HepG2 (cell line): ENCODE results near the gene DSEL. TPM values are rescaled to one million over a fixed set of nuclear protein-coding genes. Genes with fewer than 3 reads are reported as not detected.
A peak's percentile ranks its signal among the peaks of the same experiment; 100 is the strongest.

ENCODE experiments used
- ATAC-seq: fragments of 200-7000 bp; cut with Tn5 transposase; 3 replicates; pipeline ENCODE4 v1.9.1; 2020; ENCODE audit warnings: mild to moderate bottlenecking, moderate library complexity
- BruUV-seq: library from RNA; stranded (reverse); fragments of 400-500 nt; replicated peaks from 2 replicates; lab custom pipeline; 2021; lab: Mats Ljungman, UMichigan
- CTCF ChIA-PET: fragments of 300-600 bp; formaldehyde crosslinking; extraction: SDS; loops from one replicate; lab custom pipeline; 2021; ENCODE audit warnings: low total read pairs, inconsistent platforms, low intra/inter-chr PET ratio; lab: Yijun Ruan, JAX
- POLR2A ChIA-PET: fragments of 350-600 bp; sonication (Branson Sonifier 250); formaldehyde crosslinking; loops from one replicate; lab custom pipeline; 2020; ENCODE audit warnings: antibody characterized with exemption, inconsistent platforms; lab: Yijun Ruan, JAX
- DNase-seq: peaks from one replicate; pipeline ENCODE4 v3.0.0-alpha.2; 2015; ENCODE audit warnings: low spot score
- FAIRE-seq: peaks from 3 replicates; lab custom pipeline; 2011; peaks lifted over from hg19 to GRCh38; lab: Jason Lieb, UNC
- H2AFZ ChIP-seq: one replicate; pipeline ENCODE4 v1.6.1; 2011; ENCODE audit warnings: low read length, inconsistent platforms
- H3K27ac ChIP-seq: fragments of 300-600 bp; 3 replicates; pipeline ENCODE4 v1.8.0; 2011; ENCODE audit warnings: mixed run types, mild to moderate bottlenecking, mixed read lengths, low read length, inconsistent platforms; ENCODE audit not compliant: insufficient read depth; ENCODE audit errors: extremely low read length
- H3K27me3 ChIP-seq, 2 experiments: fragments of 200-600 bp in 1 of 2; 2 replicates in 1 of 2; 3 replicates in 1 of 2; pipeline versions ENCODE4 v1.6.0 to v1.8.0; 2011; ENCODE audit warnings: low read length in 2 of 2, mild to moderate bottlenecking in 2 of 2, moderate library complexity in 2 of 2, inconsistent platforms in 1 of 2; ENCODE audit not compliant: insufficient read depth in 2 of 2, control insufficient read depth in 1 of 2
- H3K36me3 ChIP-seq, 2 experiments: fragments of 200-600 bp in 1 of 2; replicated peaks in 1 of 2; 2 replicates in 1 of 2; 3 replicates in 1 of 2; pipeline versions ENCODE4 v1.5.1 to v1.8.0; 2011; ENCODE audit warnings: low read length in 2 of 2, inconsistent platforms in 1 of 2; ENCODE audit not compliant: insufficient read depth in 2 of 2, control insufficient read depth in 1 of 2
- H3K4me1 ChIP-seq: 2 replicates; pipeline ENCODE4 v1.5.1; 2012; ENCODE audit warnings: low read length, inconsistent platforms; ENCODE audit not compliant: insufficient read depth
- H3K4me2 ChIP-seq: 2 replicates; pipeline ENCODE4 v1.6.0; 2011; ENCODE audit warnings: low read depth, low read length, inconsistent platforms
- H3K4me3 ChIP-seq, 3 experiments: fragments of 200-600 bp in 1 of 3; sonication (generic), shearing (Covaris generic) in 1 of 3; replicated peaks in 1 of 3; 2 replicates each; pipeline ENCODE4 v1.5.1; 2011 to 2016; ENCODE audit warnings: low read length in 3 of 3, inconsistent platforms in 2 of 3, low read depth in 2 of 3, mild to moderate bottlenecking in 2 of 3, control low read depth in 1 of 3, mixed read lengths in 1 of 3; ENCODE audit not compliant: insufficient read depth in 1 of 3
- H3K79me2 ChIP-seq: one replicate; pipeline ENCODE4 v1.6.1; 2011; ENCODE audit warnings: low read length, inconsistent platforms; ENCODE audit not compliant: insufficient read depth
- H3K9ac ChIP-seq: 2 replicates; pipeline ENCODE4 v1.6.0; 2011; ENCODE audit warnings: mild to moderate bottlenecking, low read depth, low read length, inconsistent platforms; ENCODE audit not compliant: insufficient read depth
- H3K9me3 ChIP-seq: 2 replicates; pipeline ENCODE4 v1.5.1; 2012; ENCODE audit warnings: mild to moderate bottlenecking, low read length
- H4K20me1 ChIP-seq: 2 replicates; pipeline ENCODE4 v1.6.0; 2011; ENCODE audit warnings: inconsistent platforms, mild to moderate bottlenecking, low read length, moderate library complexity; ENCODE audit not compliant: insufficient read depth
- ARHGAP35 ChIP-seq: sonication (generic); formaldehyde crosslinking; IDR thresholded peaks from 2 replicates; pipeline ENCODE4 v1.9.0; 2022; ENCODE audit warnings: mild to moderate bottlenecking, inconsistent platforms, moderate library complexity, missing genetic modification reagents, borderline replicate concordance
- ZNF7 ChIP-seq: IDR thresholded peaks from 2 replicates; pipeline ENCODE4 v1.6.1; 2016; ENCODE audit warnings: missing biosample characterization, missing genetic modification reagents
- ZZZ3 ChIP-seq: sonication (generic); formaldehyde crosslinking; IDR thresholded peaks from 2 replicates; pipeline ENCODE4 v1.4.0; 2020; ENCODE audit warnings: missing genetic modification reagents, mild to moderate bottlenecking, borderline replicate concordance
- WGBS: methylation state at CpG from one replicate; pipeline ENCODE4 v1.1.6; 2017; ENCODE audit warnings: low lambda C conversion rate; 5-methylcytosine and 5-hydroxymethylcytosine counted together
- in situ Hi-C: cut with HindIII; loops from 2 replicates; pipeline ENCODE4 v1.10.0; 2017; ENCODE audit warnings: low pct_unique_long_range_greater_than_20kb; ENCODE audit not compliant: extremely low pct_ligation_motif_present
- intact Hi-C: fragments of 100-400 bp; cut with micrococcal nuclease; formaldehyde crosslinking; loops from one replicate; pipeline ENCODE4 v1.10.0; 2022; ENCODE audit not compliant: unreplicated experiment
- polyA plus RNA-seq, 8 experiments: library from polyadenylated mRNA; depleted of rRNA in 3 of 8; stranded (reverse) in 7 of 8; unstranded in 1 of 8; fragments of >200 nt; fragmentation: Illumina TruSeq in 4 of 8; extraction: Trizol in 4 of 8; gene quantifications; 2 replicates each; pipeline versions ENCODE4 v1.2.1 to v1.2.3, GENCODE V29; 2011 to 2016; ENCODE audit warnings: low read depth in 4 of 8, missing spikeins in 1 of 8, mixed read lengths in 1 of 8; ENCODE audit not compliant: insufficient read depth in 1 of 8
- total RNA-seq, 5 experiments: library from RNA; depleted of rRNA; stranded (reverse); fragments of >200 nt; fragmentation: Illumina TruSeq; extraction: Trizol; gene quantifications; 2 replicates each; pipeline ENCODE4 v1.2.3, GENCODE V29; 2016; ENCODE audit warnings: low read depth in 1 of 5
- TF ChIP-seq, protein P1 (sequence below): sonication (generic); formaldehyde crosslinking; IDR thresholded peaks from 2 replicates; pipeline ENCODE4 v1.5.0; 2020; ENCODE audit warnings: missing genetic modification reagents
- TF ChIP-seq, protein P2 (sequence below): sonication (generic); formaldehyde crosslinking; IDR thresholded peaks from 2 replicates; pipeline ENCODE4 v1.4.0; 2020; ENCODE audit warnings: missing genetic modification reagents, mild to moderate bottlenecking, borderline replicate concordance
- TF ChIP-seq, protein P3 (sequence below): sonication (generic); formaldehyde crosslinking; IDR thresholded peaks from 2 replicates; pipeline ENCODE4 v1.8.1; 2023; ENCODE audit warnings: mild to moderate bottlenecking, moderate library complexity, missing genetic modification reagents

The DSEL gene
- total and polyA plus RNA-seq, 2 of the 13 experiments (the other 11 are each of a cell fraction or from before 2014, with no cell fraction given) = 0.07 to 0.11 TPM

DNA sequence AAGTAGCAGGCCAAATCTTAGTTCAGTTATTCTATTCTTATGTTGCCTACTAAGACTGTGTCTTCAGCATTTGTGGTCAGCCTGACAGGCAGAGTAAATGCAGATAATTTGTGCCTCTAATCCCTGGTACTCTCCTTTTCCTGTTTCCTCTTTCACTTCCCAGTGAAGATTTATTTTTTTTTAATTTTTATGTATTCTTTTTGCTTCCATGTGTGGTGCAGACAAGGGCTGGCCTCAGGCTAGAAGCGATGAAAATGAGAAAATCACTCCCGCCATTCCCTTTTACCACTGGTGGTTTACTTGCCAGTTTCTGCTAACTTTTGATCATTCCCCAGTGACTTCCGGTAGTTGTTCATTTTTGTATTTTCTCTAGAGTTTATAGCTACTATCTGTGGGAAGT is 30.9 kb downstream of the DSEL start (continued):
- TF ChIP-seq, protein P1, sequence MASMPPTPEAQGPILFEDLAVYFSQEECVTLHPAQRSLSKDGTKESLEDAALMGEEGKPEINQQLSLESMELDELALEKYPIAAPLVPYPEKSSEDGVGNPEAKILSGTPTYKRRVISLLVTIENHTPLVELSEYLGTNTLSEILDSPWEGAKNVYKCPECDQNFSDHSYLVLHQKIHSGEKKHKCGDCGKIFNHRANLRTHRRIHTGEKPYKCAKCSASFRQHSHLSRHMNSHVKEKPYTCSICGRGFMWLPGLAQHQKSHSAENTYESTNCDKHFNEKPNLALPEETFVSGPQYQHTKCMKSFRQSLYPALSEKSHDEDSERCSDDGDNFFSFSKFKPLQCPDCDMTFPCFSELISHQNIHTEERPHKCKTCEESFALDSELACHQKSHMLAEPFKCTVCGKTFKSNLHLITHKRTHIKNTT = no peak
- TF ChIP-seq ZZZ3 (CRISPR knock-in tag) = no peak
- TF ChIP-seq, protein P2, sequence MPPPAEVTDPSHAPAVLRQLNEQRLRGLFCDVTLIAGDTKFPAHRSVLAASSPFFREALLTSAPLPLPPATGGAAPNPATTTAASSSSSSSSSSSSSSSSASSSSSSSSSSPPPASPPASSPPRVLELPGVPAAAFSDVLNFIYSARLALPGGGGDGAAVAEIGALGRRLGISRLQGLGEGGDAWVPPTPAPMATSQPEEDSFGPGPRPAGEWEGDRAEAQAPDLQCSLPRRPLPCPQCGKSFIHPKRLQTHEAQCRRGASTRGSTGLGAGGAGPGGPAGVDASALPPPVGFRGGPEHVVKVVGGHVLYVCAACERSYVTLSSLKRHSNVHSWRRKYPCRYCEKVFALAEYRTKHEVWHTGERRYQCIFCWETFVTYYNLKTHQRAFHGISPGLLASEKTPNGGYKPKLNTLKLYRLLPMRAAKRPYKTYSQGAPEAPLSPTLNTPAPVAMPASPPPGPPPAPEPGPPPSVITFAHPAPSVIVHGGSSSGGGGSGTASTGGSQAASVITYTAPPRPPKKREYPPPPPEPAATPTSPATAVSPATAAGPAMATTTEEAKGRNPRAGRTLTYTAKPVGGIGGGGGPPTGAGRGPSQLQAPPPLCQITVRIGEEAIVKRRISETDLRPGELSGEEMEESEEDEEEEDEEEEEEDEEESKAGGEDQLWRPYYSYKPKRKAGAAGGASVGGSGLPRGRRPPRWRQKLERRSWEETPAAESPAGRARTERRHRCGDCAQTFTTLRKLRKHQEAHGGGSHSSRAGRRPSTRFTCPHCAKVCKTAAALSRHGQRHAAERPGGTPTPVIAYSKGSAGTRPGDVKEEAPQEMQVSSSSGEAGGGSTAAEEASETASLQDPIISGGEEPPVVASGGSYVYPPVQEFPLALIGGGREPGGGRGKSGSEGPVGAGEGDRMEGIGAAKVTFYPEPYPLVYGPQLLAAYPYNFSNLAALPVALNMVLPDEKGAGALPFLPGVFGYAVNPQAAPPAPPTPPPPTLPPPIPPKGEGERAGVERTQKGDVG = no peak

DNA sequence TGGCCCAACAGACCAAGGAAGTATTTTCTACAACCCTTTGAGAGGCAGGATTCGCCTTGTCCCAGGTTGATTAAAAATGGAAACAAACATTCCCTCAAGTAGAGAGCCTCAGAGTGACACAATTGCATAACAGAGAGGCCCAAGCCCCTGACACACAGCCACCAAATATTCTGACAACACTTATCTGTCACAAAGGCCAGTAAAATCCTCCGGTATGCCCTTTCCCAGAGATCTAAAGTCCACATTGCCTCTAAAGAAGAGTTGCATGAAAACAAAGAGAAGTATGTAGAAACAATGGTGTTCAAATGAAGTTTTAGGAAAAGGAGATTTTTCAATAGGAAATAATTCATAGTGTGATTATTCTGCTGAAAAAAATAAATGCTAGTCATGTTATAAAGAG is 32.1 kb downstream of the DSEL start:
- no TSS peak for BruUV-seq
- ChIA-PET CTCF (no interaction called here), POLR2A (no interaction called here)
- no peaks in the 10 kb centered on the region for H3K4me1 ChIP-seq
- H3K9me3 ChIP-seq = no peaks in the 10 kb centered on the region
- H2AFZ ChIP-seq = no peak overlapping the region
- H3K4me2 ChIP-seq = no peak overlapping the region
- H3K27me3 ChIP-seq = no peaks in the 10 kb centered on the region
- 2% methylated on average over 2 of the region's 2 CpGs for WGBS
- no peaks in the 10 kb centered on the region for H4K20me1 ChIP-seq
- in situ Hi-C loops (no loop called here), intact Hi-C loops (no loop called here)
- H3K4me3 ChIP-seq = no peak overlapping the region
- DNase-seq (peak; percentile 1), FAIRE-seq (no peak), ATAC-seq (no peak)
- H3K79me2 ChIP-seq = no peaks in the 10 kb centered on the region
- no peaks in the 10 kb centered on the region for H3K36me3 ChIP-seq
- no peak overlapping the region for H3K27ac ChIP-seq
- H3K9ac ChIP-seq = no peak overlapping the region
- TF ChIP-seq, protein P3, sequence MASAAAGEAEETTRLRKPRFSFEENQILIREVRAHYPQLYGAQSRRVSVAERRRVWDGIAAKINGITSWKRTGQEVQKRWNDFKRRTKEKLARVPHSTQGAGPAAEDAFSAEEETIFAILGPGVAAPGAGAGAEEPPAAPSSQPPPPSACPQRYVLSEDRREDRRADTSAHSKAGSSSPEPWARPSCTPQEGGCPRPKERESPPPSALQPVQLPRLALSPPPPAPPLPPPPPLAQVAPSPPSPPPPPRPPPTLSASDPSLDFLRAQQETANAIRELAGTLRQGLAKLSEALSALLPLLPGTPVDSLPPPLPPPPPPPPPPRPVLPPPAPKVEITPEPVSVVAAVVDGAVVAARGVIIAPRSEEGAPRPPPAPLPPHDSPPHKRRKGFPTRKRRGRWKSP (CRISPR knock-in tag) = no peak
- no peak for TF ChIP-seq ARHGAP35 (CRISPR knock-in tag)
- peak; percentile 62; the same call in 1 of the 2 replicates for TF ChIP-seq ZNF7
